Activated T-cell treated with anti-CD3 and anti-CD28 coated beads, Interleukin-2, amount 50 U/mL, for 4 hours (primary cell): ENCODE results near the gene PLCB1. TPM values are rescaled to one million over a fixed set of nuclear protein-coding genes. Genes with fewer than 3 reads are reported as not detected.

Experiments used
- ATAC-seq, 2 donors: fragments of 200-7000 bp; cut with Tn5 transposase; one replicate each; pipeline ENCODE4 v1.10.0; 2021
- DNase-seq: peaks from one replicate; pipeline ENCODE4 v3.0.0-alpha.2; 2020
- H3K27me3 Mint-ChIP-seq: one replicate; pipeline ENCODE4 v1.8.0; 2021; ENCODE audit warnings: low read depth, mixed read lengths
- H3K36me3 Mint-ChIP-seq: one replicate; pipeline ENCODE4 v1.8.0; 2022; ENCODE audit warnings: mixed read lengths; ENCODE audit not compliant: insufficient read depth
- H3K4me1 Mint-ChIP-seq: one replicate; pipeline ENCODE4 v1.8.0; 2021; ENCODE audit warnings: low read depth, mixed read lengths
- H3K4me3 Mint-ChIP-seq: one replicate; pipeline ENCODE4 v1.8.0; 2021; ENCODE audit warnings: mild to moderate bottlenecking, moderate library complexity, mixed read lengths
- H3K9me3 Mint-ChIP-seq: one replicate; pipeline ENCODE4 v1.8.0; 2021; ENCODE audit warnings: mixed read lengths
- total RNA-seq, 3 donors: library from RNA; stranded (reverse); gene quantifications; one replicate each; pipeline ENCODE4 v1.2.1, GENCODE V29; 2021

Gene PLCB1
- total RNA-seq, 3 donors from 2014 or later, result 0.91 to 6.0 (median 2.8) TPM

DNA sequence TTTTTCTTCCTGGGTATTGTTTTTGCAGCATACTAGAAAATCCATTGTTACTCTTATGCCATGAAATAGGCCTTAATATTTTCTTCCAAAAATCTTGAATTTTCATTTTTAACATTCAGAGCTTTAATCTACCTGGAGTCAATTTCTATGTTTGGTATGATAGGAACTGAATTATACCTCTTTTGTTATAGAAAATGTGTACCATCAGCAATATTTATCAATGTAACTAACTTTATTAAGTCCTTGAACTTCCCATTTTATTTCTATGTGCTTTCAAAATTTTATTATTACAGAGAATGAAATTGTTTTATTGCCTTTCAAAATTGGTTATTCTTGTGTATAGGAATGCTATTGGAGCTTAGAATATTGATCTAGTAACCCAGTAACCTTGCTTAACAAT, 68.2 kb downstream of the PLCB1 start:
- no peak overlapping the region for H3K4me3 Mint-ChIP-seq
- no peaks in the 10 kb centered on the region for H3K9me3 Mint-ChIP-seq
- no peaks in the 10 kb centered on the region for H3K36me3 Mint-ChIP-seq
- ATAC-seq, result no peak
- no peaks in the 10 kb centered on the region for H3K4me1 Mint-ChIP-seq
- H3K27me3 Mint-ChIP-seq, result no peaks in the 10 kb centered on the region
- DNase-seq, result no peak

DNA sequence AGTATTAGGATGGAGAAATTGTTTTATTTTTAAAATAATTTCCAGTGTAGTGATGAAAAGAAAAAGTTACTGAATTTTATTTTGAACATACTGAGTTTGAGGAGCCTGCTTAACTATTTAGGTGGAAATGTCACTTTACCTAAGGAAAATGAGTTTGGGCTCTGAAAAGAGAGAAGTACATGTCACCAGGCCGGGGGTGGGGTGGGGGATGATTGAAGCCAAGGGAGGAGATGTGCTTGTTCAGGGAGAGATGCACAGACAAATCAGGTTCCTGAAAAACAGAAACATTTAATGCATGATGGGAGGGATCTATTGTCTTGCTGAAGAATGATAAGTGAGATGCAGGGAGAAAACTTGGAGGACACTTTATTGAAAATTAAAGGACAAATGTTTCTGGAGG, 71.3 kb downstream of the PLCB1 start:
- Mint-ChIP-seq H3K27me3 (no peaks in the 10 kb centered on the region), H3K9me3 (no peaks in the 10 kb centered on the region), H3K4me3 (no peak overlapping the region), H3K36me3 (no peaks in the 10 kb centered on the region), H3K4me1 (peaks cover 2% of the 10 kb centered on the region)
- ATAC-seq (no peak), DNase-seq (no peak)

DNA sequence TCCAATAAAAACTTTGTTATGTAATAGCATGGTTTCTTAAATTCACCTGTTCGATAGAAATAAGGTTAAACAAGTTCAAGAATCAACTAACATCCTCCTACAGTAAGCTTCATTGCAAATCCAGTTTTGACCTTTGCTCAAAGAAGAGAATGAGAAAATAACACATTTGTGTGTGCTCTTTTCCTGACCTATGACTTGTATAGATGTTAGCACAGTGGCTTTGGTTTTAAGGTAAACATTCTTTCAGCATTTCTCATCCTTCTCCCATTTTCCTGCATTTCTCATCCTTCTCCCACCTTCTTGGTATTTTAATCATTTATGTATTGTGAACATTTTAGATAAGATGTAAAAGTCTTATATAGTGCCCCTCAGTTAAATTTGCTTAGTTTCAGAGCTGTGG, 73.9 kb downstream of the PLCB1 start:
- no peaks in the 10 kb centered on the region for H3K27me3 Mint-ChIP-seq

DNA sequence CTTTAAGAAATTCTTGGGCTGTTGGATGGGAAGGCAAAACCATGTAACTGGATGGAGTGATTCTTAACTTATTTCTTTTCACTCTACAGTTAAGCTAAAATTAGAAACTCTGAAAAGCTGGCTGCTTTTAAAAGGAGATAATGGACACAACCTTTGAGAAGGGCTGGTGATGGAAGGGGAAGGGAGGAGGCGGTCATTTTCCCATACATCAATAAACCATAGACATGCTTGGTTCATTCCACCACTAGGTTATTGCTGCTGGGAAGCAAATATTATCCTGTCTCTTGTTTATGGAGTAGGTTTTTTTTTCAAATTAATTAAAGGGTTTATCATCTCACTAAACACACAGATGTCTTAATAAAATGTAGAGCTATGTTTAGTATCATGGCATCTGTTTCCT, 76.2 kb downstream of the PLCB1 start:
- H3K4me3 Mint-ChIP-seq, result no peak overlapping the region

More for the DNA sequence above, 73.9 kb downstream of the PLCB1 start:
- Mint-ChIP-seq H3K9me3 (no peaks in the 10 kb centered on the region), H3K4me3 (no peak overlapping the region), H3K36me3 (no peaks in the 10 kb centered on the region), H3K4me1 (peaks cover 7% of the 10 kb centered on the region)
- ATAC-seq, result no peak
- DNase-seq, result no peak

DNA sequence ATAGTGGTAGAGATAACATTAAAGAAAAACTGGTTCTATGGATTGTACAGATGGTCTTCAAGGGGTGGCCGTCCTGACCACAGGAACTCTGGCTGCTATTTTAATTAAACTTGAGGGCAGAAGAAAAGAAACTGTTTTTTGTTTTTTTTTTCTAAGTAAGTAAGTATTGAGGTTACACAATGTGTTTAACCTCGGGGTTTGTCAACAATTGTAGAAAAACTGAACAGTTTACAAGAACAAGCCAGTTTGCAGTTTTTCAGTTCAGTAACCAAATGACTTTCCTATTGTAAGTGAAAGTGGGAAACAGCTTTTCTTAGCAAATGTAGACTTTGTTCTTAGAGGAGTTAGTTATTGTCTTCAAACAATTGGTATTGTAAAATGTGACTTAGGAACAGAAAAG, 77.0 kb downstream of the PLCB1 start:
- Mint-ChIP-seq H3K4me3 (no peak overlapping the region), H3K4me1 (peaks cover 22% of the 10 kb centered on the region), H3K9me3 (no peaks in the 10 kb centered on the region), H3K27me3 (no peaks in the 10 kb centered on the region), H3K36me3 (no peaks in the 10 kb centered on the region)
- DNase-seq (no peak), ATAC-seq (no peak)

More for the DNA sequence above, 76.2 kb downstream of the PLCB1 start:
- Mint-ChIP-seq H3K4me1 (peaks cover 14% of the 10 kb centered on the region), H3K36me3 (no peaks in the 10 kb centered on the region), H3K9me3 (no peaks in the 10 kb centered on the region), H3K27me3 (no peaks in the 10 kb centered on the region)
- ATAC-seq, result no peak
- DNase-seq, result no peak

DNA sequence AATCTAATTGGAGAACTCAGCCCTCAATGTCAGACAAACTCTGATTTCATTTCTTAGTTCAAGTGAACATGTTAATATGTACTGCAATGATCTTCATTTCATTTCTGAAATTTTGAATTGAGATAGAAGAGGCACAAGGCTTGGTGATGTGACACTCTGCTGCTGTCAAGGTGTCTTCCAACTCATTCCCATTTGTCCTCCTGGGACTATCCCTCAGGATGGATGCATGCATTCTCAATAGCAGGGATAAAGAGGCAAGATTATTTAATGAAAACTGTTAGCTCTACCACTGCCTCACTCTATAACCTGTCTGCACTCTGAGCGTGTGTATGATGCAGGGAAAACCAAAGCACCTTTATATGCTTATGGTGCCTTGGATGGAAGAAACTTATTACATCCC, 78.7 kb downstream of the PLCB1 start:
- H3K27me3 Mint-ChIP-seq, result no peaks in the 10 kb centered on the region
- H3K9me3 Mint-ChIP-seq, result no peaks in the 10 kb centered on the region
- peaks cover 33% of the 10 kb centered on the region for H3K4me1 Mint-ChIP-seq
- DNase-seq (no peak), ATAC-seq (no peak)
- H3K36me3 Mint-ChIP-seq, result no peaks in the 10 kb centered on the region
- H3K4me3 Mint-ChIP-seq, result no peak overlapping the region

DNA sequence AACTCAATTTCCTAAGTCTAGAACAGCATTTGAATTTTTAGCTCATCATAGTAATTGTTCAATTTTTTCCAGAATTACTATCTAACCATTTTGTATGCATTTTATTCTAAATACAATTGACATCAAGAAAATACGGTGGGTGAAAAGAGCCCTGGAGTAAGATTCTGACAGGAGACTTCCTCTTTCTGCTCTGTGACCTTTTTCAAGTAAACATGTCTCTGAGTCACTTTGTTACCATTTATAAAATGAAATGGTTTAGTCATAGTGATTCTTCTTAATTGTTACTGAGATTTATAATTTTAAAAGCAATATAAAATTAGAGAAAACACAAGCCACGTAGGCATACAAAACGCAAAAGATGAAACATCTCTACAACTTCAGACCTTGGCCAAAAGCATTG, 80.2 kb downstream of the PLCB1 start:
- peak in 1 of 2 donors; percentile 44 for ATAC-seq
- H3K4me1 Mint-ChIP-seq, result peaks cover 41% of the 10 kb centered on the region
- H3K9me3 Mint-ChIP-seq, result no peaks in the 10 kb centered on the region
- no peak overlapping the region for H3K4me3 Mint-ChIP-seq
- no peaks in the 10 kb centered on the region for H3K36me3 Mint-ChIP-seq
- H3K27me3 Mint-ChIP-seq, result peaks cover 2% of the 10 kb centered on the region
- DNase-seq, result no peak

DNA sequence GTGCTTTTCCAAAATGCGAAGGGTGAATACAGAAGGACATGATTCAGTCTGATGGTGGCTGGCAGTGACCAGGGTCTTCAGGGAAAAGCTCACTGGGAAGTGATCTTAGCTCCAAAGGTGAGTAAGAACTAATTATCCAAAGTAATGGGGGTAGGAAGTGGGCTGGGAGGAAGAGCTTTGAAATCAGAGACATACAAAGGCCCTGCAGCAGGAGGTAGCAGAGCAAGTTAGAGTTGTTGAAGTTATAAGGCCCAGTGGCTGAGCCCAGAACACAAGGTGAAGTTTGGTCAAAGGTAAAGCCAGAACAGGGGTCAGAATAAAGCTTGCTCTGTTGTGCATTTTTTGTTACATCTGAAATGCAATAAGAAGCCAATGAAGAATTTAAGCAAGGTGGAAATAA, 81.2 kb downstream of the PLCB1 start:
- ATAC-seq (no peak), DNase-seq (no peak)
- Mint-ChIP-seq H3K27me3 (peaks cover 2% of the 10 kb centered on the region), H3K4me1 (peaks cover 39% of the 10 kb centered on the region), H3K4me3 (no peak overlapping the region), H3K36me3 (no peaks in the 10 kb centered on the region), H3K9me3 (no peaks in the 10 kb centered on the region)

DNA sequence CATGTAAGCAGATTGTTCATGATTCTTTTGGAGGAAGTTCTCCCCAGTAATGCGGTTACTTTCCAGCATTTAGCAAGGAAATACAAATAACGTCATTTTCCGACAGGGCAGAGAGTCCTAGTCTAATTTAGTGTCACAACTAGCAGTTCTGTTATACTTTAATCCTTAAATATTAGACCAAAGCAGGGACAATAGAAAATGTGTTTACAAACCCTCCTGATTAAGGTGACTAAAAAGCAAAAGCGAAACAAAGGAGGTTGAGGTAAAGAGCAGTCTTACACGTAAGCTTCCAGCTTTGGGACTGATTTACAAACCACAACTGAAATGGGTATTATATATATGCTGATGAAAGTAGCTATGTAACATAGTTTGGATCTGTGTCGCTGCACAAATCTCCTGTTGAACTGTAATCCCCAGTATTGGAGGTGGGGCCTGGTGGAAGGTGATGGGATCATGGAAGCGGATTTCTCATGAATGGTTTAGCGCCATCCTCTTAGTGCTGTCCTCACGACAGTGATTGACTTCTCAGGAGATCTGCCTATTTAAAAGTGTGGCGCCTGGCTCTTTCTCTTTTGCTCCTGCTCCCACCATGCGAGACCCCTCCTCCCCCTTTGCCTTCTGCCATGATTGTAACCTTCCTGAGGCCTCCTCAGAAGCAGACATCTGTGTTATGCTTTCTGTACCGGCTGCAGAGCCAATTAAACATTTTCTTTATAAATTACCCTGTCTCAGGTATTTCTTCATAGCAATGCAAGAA, 81.9 kb downstream of the PLCB1 start:
- Mint-ChIP-seq H3K4me3 (peak overlapping the region; percentile 56), H3K36me3 (no peaks in the 10 kb centered on the region), H3K4me1 (peaks cover 37% of the 10 kb centered on the region), H3K9me3 (no peaks in the 10 kb centered on the region), H3K27me3 (peaks cover 2% of the 10 kb centered on the region)
- no peak for DNase-seq
- peak; percentile 69 to 83 for ATAC-seq

DNA sequence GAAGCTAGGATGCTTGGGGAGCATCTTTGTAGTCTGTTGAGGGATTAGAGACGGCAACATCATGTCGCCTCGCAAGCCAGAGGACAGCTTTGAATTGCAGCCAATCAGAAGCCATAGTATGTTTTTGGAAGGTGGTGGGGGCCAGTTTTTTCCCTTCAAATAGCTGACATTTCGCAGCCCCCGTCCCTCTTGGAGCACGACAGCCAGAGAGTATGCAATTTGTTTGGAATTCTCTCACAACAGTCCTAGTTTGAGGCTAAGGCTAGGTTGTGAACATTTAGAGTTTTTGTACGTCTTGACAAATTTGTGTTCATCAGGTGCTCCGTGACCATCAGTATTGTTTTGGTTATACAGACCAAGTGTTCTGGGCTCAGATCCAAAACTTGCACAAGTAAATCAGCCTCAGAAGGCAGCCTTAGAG, 83.3 kb downstream of the PLCB1 start:
- ATAC-seq, result no peak
- Mint-ChIP-seq H3K4me3 (no peak overlapping the region), H3K36me3 (no peaks in the 10 kb centered on the region), H3K4me1 (peaks cover 34% of the 10 kb centered on the region), H3K9me3 (no peaks in the 10 kb centered on the region), H3K27me3 (peaks cover 2% of the 10 kb centered on the region)
- no peak for DNase-seq

DNA sequence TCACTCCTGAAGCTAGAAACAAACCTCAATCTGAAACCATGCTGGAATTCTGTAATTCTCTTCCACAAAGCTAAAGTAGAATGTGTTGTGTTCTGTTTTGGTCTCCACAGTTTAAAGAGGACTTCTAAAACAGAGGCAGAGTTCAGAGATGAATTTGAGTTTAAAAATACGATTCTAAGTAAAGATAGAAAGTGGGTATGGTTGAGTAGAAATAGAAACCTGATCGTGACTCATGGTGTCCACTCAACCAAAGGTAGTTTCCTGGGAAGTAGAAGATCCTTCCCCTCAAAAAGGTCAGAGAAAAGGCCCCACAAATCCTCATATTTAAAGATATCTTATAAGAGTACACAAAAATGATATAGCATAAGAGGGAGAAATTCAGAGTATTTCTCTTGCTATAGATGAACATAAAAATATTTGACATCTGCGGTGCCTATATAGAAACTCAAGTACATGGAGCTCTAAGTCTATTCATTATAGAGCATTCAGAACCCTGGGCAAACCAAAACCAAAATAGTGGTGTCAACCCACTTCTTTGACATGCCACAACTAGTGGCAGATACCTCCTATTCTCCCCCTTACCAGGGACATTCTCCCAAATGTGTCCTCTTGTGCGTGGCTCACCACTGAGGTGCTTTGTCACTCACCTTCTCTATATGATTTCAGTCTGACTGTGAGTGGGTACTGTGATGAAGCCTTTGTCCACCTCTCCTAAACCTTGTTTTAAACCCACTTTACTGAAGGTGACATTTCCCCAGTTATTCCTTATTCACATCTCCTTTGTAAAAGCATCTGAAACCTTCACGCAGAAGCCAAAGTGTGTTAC, 84.5 kb downstream of the PLCB1 start:
- Mint-ChIP-seq H3K27me3 (peaks cover 2% of the 10 kb centered on the region), H3K9me3 (no peaks in the 10 kb centered on the region), H3K36me3 (no peaks in the 10 kb centered on the region), H3K4me1 (peaks cover 34% of the 10 kb centered on the region), H3K4me3 (no peak overlapping the region)
- peak in 1 of 2 donors; percentile 11 for ATAC-seq
- no peak for DNase-seq

DNA sequence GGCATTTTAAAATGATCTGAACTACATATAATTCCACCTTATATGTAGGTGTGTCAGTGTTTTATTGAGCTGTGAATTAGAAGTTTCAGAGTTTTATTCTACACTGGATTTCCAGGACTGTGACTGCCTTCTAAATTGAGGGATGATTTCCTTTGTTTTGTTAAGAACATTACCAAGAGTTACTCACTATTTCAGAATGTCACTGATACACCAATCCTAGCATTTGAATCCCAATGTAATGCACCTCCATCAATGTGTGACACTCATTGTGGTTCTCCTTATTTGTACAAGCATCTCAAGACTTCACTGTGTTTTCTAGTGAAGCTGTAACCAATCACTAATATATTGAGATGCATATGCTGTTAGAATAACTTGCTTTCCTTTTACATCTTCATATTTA, 86.8 kb downstream of the PLCB1 start:
- DNase-seq, result no peak
- Mint-ChIP-seq H3K4me3 (no peak overlapping the region), H3K4me1 (peaks cover 21% of the 10 kb centered on the region), H3K36me3 (no peaks in the 10 kb centered on the region), H3K27me3 (peaks cover 2% of the 10 kb centered on the region), H3K9me3 (no peaks in the 10 kb centered on the region)
- ATAC-seq, result no peak

DNA sequence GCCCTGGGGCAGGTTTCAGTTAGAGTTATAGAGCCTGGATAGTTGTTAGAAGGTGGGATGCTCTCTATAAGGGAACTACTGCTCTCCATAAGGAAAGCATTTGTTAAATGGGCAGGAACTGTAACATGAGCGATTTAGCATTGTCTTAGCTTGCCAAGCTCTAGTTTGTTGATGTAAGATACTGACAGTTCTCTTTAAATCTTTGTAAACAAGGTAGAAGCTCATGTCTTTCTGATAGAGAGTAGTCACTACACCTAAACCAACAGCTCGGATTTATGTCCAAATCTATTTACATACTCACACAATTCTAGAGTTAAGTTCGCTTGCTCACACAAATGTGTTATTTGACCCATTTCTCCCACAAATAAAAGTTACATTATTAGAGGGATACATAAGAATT, 87.3 kb downstream of the PLCB1 start:
- H3K4me1 Mint-ChIP-seq, result peaks cover 15% of the 10 kb centered on the region
- H3K36me3 Mint-ChIP-seq, result no peaks in the 10 kb centered on the region
- no peaks in the 10 kb centered on the region for H3K9me3 Mint-ChIP-seq
- H3K4me3 Mint-ChIP-seq, result no peak overlapping the region
- H3K27me3 Mint-ChIP-seq, result peaks cover 2% of the 10 kb centered on the region
- no peak for DNase-seq
- ATAC-seq, result no peak

DNA sequence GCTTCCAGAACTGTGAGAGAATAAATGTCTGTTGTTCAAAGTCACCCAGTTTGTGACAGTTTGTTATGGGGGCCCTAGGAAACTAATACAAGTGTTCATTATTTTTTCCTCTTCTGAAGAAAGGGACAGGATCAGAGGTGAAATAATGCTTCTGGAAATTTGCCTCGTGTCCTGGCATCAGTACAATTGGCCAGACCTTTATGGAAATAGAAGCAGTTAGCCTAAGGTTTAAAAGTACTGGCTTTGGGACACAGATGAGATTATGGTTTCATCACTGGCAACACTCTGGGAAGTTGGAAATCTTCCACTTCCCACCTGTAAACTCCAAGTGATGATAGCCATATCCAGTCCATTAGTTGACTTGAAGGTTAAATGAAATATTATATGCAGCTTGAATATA, 88.7 kb downstream of the PLCB1 start:
- no peaks in the 10 kb centered on the region for H3K36me3 Mint-ChIP-seq
- DNase-seq (no peak), ATAC-seq (no peak)
- no peaks in the 10 kb centered on the region for H3K9me3 Mint-ChIP-seq
- H3K27me3 Mint-ChIP-seq, result peaks cover 2% of the 10 kb centered on the region
- peaks cover 8% of the 10 kb centered on the region for H3K4me1 Mint-ChIP-seq
- no peak overlapping the region for H3K4me3 Mint-ChIP-seq

DNA sequence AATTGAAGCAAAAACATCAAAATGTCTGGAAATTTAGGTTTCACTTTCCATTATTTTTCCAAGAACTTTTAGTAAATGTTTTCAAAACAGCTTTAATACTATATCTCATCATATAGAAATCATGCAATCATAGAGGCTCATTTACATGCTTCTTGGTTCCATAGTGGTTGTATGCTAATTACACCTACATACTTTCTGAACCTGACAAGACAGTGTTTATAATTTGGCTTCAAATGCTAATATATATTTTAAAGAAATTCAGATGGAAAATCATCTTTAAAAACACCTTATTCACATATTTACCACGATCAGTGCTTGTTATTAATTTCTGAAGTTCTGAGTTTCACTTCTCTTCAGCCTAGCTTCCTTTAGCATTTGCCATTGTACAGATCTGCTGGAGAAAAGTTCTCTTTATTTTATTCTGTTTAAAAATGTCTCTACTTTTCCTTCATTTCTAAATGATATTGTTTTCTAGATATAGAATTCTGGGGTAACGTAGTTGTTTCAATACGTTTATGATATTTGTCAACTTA, 89.9 kb downstream of the PLCB1 start:
- H3K4me3 Mint-ChIP-seq, result no peak overlapping the region
- no peaks in the 10 kb centered on the region for H3K9me3 Mint-ChIP-seq
- ATAC-seq (no peak), DNase-seq (no peak)
- no peaks in the 10 kb centered on the region for H3K36me3 Mint-ChIP-seq
- H3K4me1 Mint-ChIP-seq, result peaks cover 3% of the 10 kb centered on the region
- H3K27me3 Mint-ChIP-seq, result peaks cover 6% of the 10 kb centered on the region
